ENCODE data around the gene BDP1.
"Not testable (repeated sequence)": the region's sequence is repeated elsewhere in the genome, so short reads cannot be mapped to it uniquely, and the experiment has no call there.

BDP1 gene

GRCh38 chr5:71537687-71538086 is 82.2 kb downstream of the BDP1 start:
- no peak for DNase-seq (ENCODE audit: low read depth)
- H3K4me3 ChIP-seq (ENCODE audit: low read depth, low read length) = no peak overlapping the region
- TF ChIP-seq, protein P1, sequence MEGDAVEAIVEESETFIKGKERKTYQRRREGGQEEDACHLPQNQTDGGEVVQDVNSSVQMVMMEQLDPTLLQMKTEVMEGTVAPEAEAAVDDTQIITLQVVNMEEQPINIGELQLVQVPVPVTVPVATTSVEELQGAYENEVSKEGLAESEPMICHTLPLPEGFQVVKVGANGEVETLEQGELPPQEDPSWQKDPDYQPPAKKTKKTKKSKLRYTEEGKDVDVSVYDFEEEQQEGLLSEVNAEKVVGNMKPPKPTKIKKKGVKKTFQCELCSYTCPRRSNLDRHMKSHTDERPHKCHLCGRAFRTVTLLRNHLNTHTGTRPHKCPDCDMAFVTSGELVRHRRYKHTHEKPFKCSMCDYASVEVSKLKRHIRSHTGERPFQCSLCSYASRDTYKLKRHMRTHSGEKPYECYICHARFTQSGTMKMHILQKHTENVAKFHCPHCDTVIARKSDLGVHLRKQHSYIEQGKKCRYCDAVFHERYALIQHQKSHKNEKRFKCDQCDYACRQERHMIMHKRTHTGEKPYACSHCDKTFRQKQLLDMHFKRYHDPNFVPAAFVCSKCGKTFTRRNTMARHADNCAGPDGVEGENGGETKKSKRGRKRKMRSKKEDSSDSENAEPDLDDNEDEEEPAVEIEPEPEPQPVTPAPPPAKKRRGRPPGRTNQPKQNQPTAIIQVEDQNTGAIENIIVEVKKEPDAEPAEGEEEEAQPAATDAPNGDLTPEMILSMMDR (IDR thresholded peaks at IDR 0.05; ENCODE audit: insufficient read depth, low read depth, low read length, missing control alignments) = no peak

GRCh38 chr5:71550885-71551284 is 95.4 kb downstream of the BDP1 start:
- DNase-seq (ENCODE audit: low read depth); H3K4me3 ChIP-seq (ENCODE audit: low read depth, low read length): not testable (repeated sequence)

GRCh38 chr5:71551582-71551981 is 96.1 kb downstream of the BDP1 start:
- H3K4me3 ChIP-seq (ENCODE audit: low read depth, low read length); DNase-seq (ENCODE audit: low read depth): not testable (repeated sequence)

GRCh38 chr5:71552026-71552749 is 96.7 kb downstream of the BDP1 start:
- H3K4me3 ChIP-seq (ENCODE audit: low read depth, low read length); DNase-seq (ENCODE audit: low read depth): not testable (repeated sequence)

GRCh38 chr5:71563161-71563560 is 107.7 kb downstream of the BDP1 start:
- no peak for DNase-seq (ENCODE audit: low read depth)
- H3K4me3 ChIP-seq (ENCODE audit: low read depth, low read length) = no peak overlapping the region
- TF ChIP-seq, protein P1 (IDR thresholded peaks at IDR 0.05; ENCODE audit: insufficient read depth, low read depth, low read length, missing control alignments) = no peak

DNA sequence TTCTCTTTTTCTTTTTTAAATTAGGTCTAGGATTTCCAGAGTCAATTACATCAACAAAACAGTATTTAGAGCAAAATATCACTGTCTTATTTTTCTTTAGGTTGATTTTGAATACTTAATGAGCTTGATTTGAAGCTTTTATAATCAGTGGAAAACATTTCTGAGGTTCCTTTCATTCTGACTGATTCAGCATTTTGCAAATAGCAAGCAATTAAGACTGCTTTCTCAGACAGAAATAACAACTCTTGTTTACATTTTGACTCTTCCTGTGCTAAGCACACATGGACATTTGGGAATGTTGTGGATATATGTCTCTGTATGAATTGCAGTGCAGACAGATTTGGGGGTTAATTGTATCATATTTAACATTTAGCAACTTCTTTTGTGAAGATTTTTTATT is 109.4 kb downstream of the BDP1 start:
- DNase-seq (ENCODE audit: low read depth) = no peak
- TF ChIP-seq, protein P1 (IDR thresholded peaks at IDR 0.05; ENCODE audit: insufficient read depth, low read depth, low read length, missing control alignments) = no peak
- H3K4me3 ChIP-seq (ENCODE audit: low read depth, low read length) = no peak overlapping the region

GRCh38 chr5:71569748-71570509 is 114.5 kb downstream of the BDP1 start:
- TF ChIP-seq, protein P1 (IDR thresholded peaks at IDR 0.05; ENCODE audit: insufficient read depth, low read depth, low read length, missing control alignments) = no peak
- H3K4me3 ChIP-seq (ENCODE audit: low read depth, low read length) = no peak overlapping the region
- DNase-seq (ENCODE audit: low read depth) = no peak

GRCh38 chr5:71571811-71572210 is 116.4 kb downstream of the BDP1 start:
- DNase-seq (ENCODE audit: low read depth); H3K4me3 ChIP-seq (ENCODE audit: low read depth, low read length): not testable (repeated sequence)

DNA sequence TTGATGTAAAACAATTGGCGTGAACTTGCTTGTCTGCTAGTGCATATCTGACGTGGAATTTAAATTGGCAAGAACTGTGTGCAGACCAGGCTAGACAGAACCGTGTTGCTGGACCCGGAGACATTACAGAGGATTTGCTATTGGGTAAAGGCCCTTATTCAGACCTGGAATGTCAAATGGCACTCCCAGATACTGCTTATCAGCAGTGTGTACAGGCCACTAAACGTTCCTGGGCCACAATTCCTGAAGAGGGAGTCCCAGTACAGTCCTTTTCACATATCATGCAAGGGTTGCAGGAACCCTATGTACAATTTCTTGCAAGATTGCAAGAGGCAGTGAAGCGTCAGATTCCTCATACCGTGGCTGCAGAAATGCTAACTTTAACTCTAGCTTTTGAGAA is 118.1 kb downstream of the BDP1 start:
- TF ChIP-seq, protein P1 (IDR thresholded peaks at IDR 0.05; ENCODE audit: insufficient read depth, low read depth, low read length, missing control alignments) = no peak
- no peak overlapping the region for H3K4me3 ChIP-seq (ENCODE audit: low read depth, low read length)
- DNase-seq (ENCODE audit: low read depth) = no peak

DNA sequence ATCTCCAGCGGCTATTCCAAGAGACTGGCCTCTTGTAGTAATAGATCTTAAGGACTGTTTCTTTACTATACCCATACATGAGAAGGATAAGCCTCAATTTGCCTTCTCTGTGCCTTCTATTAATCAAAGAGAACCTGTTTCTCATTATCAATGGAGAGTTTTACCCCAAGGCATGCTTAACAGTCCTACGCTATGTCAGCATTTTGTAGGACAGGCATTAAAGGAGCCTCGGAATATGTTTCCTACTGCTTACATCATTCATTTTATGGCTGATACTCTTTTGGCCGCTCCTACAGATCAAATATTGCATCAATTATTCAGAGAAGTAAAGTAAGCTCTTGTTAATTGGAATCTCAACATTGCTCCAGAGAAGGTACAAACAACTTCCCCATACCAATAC is 120.1 kb downstream of the BDP1 start:
- H3K4me3 ChIP-seq (ENCODE audit: low read depth, low read length); DNase-seq (ENCODE audit: low read depth): not testable (repeated sequence)
